ENCODE data around the gene MRO.

Gene MRO

GRCh38 chr18:50861617-50862016, 41.8 kb upstream of the MRO start:
- TF ChIP-seq POLR2AphosphoS5 (IDR thresholded peaks at IDR 0.05; ENCODE audit: low read depth, low read length) (no peak), SIN3A (IDR thresholded peaks at IDR 0.05; ENCODE audit: borderline replicate concordance, insufficient read depth, low read length) (no peak), REST (IDR thresholded peaks at IDR 0.05; ENCODE audit: insufficient read depth in 1 of 2, low read depth in 2 of 2, low read length in 2 of 2) (no peak), TAF1 (IDR thresholded peaks at IDR 0.05; ENCODE audit: borderline replicate concordance, insufficient read depth, low read length) (no peak), FOXP2 (optimal IDR thresholded peaks at IDR 0.05; ENCODE audit: borderline replicate concordance, extremely low read depth, extremely low read length, insufficient read depth) (no peak)

- TF ChIP-seq FOXP2 (optimal IDR thresholded peaks at IDR 0.05; ENCODE audit: borderline replicate concordance, extremely low read depth, extremely low read length, insufficient read depth) (no peak), REST (IDR thresholded peaks at IDR 0.05; ENCODE audit: insufficient read depth in 1 of 2, low read depth in 2 of 2, low read length in 2 of 2) (no peak), SIN3A (IDR thresholded peaks at IDR 0.05; ENCODE audit: borderline replicate concordance, insufficient read depth, low read length) (no peak), TAF1 (IDR thresholded peaks at IDR 0.05; ENCODE audit: borderline replicate concordance, insufficient read depth, low read length) (no peak), POLR2AphosphoS5 (IDR thresholded peaks at IDR 0.05; ENCODE audit: low read depth, low read length) (no peak)
Measured at GRCh38 chr18:50859793-50860555, 40.2 kb upstream of the MRO start.

DNA sequence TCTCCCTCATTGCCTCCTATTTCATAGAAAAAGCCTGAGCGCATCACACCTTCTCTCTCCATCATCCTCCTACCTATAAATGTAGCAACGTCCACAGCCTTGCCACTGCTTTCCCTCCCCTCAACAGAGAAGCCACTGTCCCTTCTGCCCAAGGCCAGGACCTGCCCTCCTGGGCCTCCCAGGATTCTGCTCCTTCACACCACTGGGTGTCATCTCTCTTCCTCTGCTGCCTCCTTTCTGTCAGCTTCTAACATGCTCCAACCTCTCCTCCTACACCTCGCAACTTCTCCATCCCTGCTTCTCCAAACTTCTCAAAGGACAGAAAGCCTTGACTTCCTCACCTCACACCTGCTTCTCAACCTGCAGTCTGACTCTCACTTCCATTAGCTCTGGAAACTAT, 37.9 kb upstream of the MRO start:
- no peak for TF ChIP-seq TAF1 (IDR thresholded peaks at IDR 0.05; ENCODE audit: borderline replicate concordance, insufficient read depth, low read length)
- TF ChIP-seq FOXP2 (optimal IDR thresholded peaks at IDR 0.05; ENCODE audit: borderline replicate concordance, extremely low read depth, extremely low read length, insufficient read depth) = no peak
- no peak for TF ChIP-seq SIN3A (IDR thresholded peaks at IDR 0.05; ENCODE audit: borderline replicate concordance, insufficient read depth, low read length)
- no peak for TF ChIP-seq REST (IDR thresholded peaks at IDR 0.05; ENCODE audit: insufficient read depth in 1 of 2, low read depth in 2 of 2, low read length in 2 of 2)

GRCh38 chr18:50855976-50856757, 36.4 kb upstream of the MRO start:
- TF ChIP-seq REST (IDR thresholded peaks at IDR 0.05; ENCODE audit: insufficient read depth in 1 of 2, low read depth in 2 of 2, low read length in 2 of 2) = no peak
- no peak for TF ChIP-seq SIN3A (IDR thresholded peaks at IDR 0.05; ENCODE audit: borderline replicate concordance, insufficient read depth, low read length)
- TF ChIP-seq FOXP2 (optimal IDR thresholded peaks at IDR 0.05; ENCODE audit: borderline replicate concordance, extremely low read depth, extremely low read length, insufficient read depth) = no peak
- TF ChIP-seq TAF1 (IDR thresholded peaks at IDR 0.05; ENCODE audit: borderline replicate concordance, insufficient read depth, low read length) = no peak
- TF ChIP-seq POLR2AphosphoS5 (IDR thresholded peaks at IDR 0.05; ENCODE audit: low read depth, low read length) = no peak

All from PFSK-1 (cell line).